Hepatocyte (in vitro differentiated cells): ENCODE measurements around the gene RPH3AL.

Source experiments
- CTCF ChIP-seq: fragments of 200-600 bp; sonication (generic); IDR thresholded peaks from 2 replicates; pipeline ENCODE4 v1.5.1; 2016; ENCODE audit warnings: antibody characterized with exemption, mild to moderate bottlenecking; ENCODE audit not compliant: poor library complexity
- EZH2 ChIP-seq: fragments of 200-600 bp; sonication (generic); IDR thresholded peaks from 2 replicates; pipeline ENCODE4 v1.6.1; 2016; ENCODE audit warnings: antibody characterized with exemption, mild to moderate bottlenecking, borderline replicate concordance

- TF ChIP-seq CTCF, result no peak
- no peak for TF ChIP-seq EZH2
Measured at GRCh38 chr17:385178-385835, 32.7 kb upstream of the RPH3AL start.
